MM.1S (cell line): Measurements from ENCODE around the gene SDF4.

ENCODE experiments used
- DNase-seq: peaks from one replicate; pipeline ENCODE4 v3.0.0-alpha.2; 2015
- H2AFZ ChIP-seq: fragments of 300-600 bp; sonication (generic); 2 replicates; pipeline ENCODE4 v1.6.0; 2016; ENCODE audit warnings: antibody characterized with exemption, low read length
- H3F3A ChIP-seq: fragments of 300-600 bp; sonication (generic); 2 replicates; pipeline ENCODE4 v1.6.1; 2016; ENCODE audit warnings: mild to moderate bottlenecking, antibody characterized with exemption, low read length, moderate library complexity, mixed read lengths; ENCODE audit not compliant: insufficient read depth
- H3K27ac ChIP-seq: fragments of 300-600 bp; sonication (generic); 2 replicates; pipeline ENCODE4 v1.5.1; 2016; ENCODE audit warnings: mild to moderate bottlenecking, low read length
- H3K27me3 ChIP-seq: fragments of 300-600 bp; sonication (generic); replicated peaks from 2 replicates; pipeline ENCODE4 v1.6.0; 2016; ENCODE audit warnings: low read length; ENCODE audit not compliant: insufficient read depth
- H3K36me3 ChIP-seq: fragments of 300-600 bp; sonication (generic); replicated peaks from 2 replicates; pipeline ENCODE4 v1.6.1; 2016; ENCODE audit warnings: mild to moderate bottlenecking, low read length, mixed read lengths; ENCODE audit not compliant: insufficient read depth
- H3K4me1 ChIP-seq: fragments of 300-600 bp; sonication (generic); 2 replicates; pipeline ENCODE4 v1.6.1; 2016; ENCODE audit warnings: low read length, mixed read lengths
- H3K4me2 ChIP-seq: fragments of 300-600 bp; sonication (generic); 2 replicates; pipeline ENCODE4 v1.6.0; 2016; ENCODE audit warnings: low read depth, low read length
- H3K4me3 ChIP-seq: fragments of 300-600 bp; sonication (generic); 2 replicates; pipeline ENCODE4 v1.5.1; 2016; ENCODE audit warnings: low read length, mixed read lengths
- H3K79me2 ChIP-seq: fragments of 300-600 bp; sonication (generic); 2 replicates; pipeline ENCODE4 v1.6.1; 2016; ENCODE audit warnings: mixed run types, low read length, mixed read lengths
- H3K9ac ChIP-seq: fragments of 300-600 bp; sonication (generic); 2 replicates; pipeline ENCODE4 v1.6.1; 2016; ENCODE audit warnings: low read length, mixed read lengths
- H3K9me2 ChIP-seq: fragments of 300-600 bp; sonication (generic); replicated peaks from 2 replicates; pipeline ENCODE4 v1.6.1; 2016; ENCODE audit warnings: mild to moderate bottlenecking, low read length, mixed read lengths; ENCODE audit not compliant: insufficient read depth
- H3K9me3 ChIP-seq: fragments of 300-600 bp; sonication (generic); replicated peaks from 2 replicates; pipeline ENCODE4 v1.6.1; 2016; ENCODE audit warnings: mild to moderate bottlenecking, low read length, mixed read lengths; ENCODE audit not compliant: insufficient read depth
- H4K20me1 ChIP-seq: fragments of 300-600 bp; sonication (generic); 2 replicates; pipeline ENCODE4 v1.6.1; 2016; ENCODE audit warnings: mild to moderate bottlenecking, low read length, moderate library complexity, mixed read lengths; ENCODE audit not compliant: insufficient read depth
- EZH2 ChIP-seq: fragments of 300-600 bp; sonication (generic); optimal IDR thresholded peaks from 2 replicates; pipeline ENCODE3; 2017; ENCODE audit warnings: low read depth, mild to moderate bottlenecking, antibody characterized with exemption, low read length, mixed read lengths
- EZH2phosphoT487 ChIP-seq: fragments of 300-600 bp; sonication (generic); IDR thresholded peaks from 2 replicates; pipeline ENCODE4 v1.6.1; 2018; ENCODE audit warnings: antibody characterized with exemption, low read length
- TF ChIP-seq, protein P1 (sequence below): fragments of 300-600 bp; sonication (generic); IDR thresholded peaks from 2 replicates; pipeline ENCODE4 v1.5.1; 2016; ENCODE audit warnings: antibody characterized with exemption, low read length, mixed read lengths

SDF4 gene

GRCh38 chr1:1245178-1245816 lies 13.5 kb upstream of the SDF4 start:
- no peaks in the 10 kb centered on the region for H3K4me1 ChIP-seq
- no peak overlapping the region for H3K9ac ChIP-seq
- H3K27me3 ChIP-seq, result peaks cover 42% of the 10 kb centered on the region
- no peaks in the 10 kb centered on the region for H3F3A ChIP-seq
- H3K9me3 ChIP-seq, result no peaks in the 10 kb centered on the region
- no peaks in the 10 kb centered on the region for H3K36me3 ChIP-seq
- no peak overlapping the region for H3K27ac ChIP-seq
- H3K9me2 ChIP-seq, result no peaks in the 10 kb centered on the region
- H3K4me2 ChIP-seq, result no peak overlapping the region
- no peak overlapping the region for H3K4me3 ChIP-seq
- TF ChIP-seq EZH2phosphoT487 (no peak), EZH2 (no peak)
- TF ChIP-seq, protein P1, sequence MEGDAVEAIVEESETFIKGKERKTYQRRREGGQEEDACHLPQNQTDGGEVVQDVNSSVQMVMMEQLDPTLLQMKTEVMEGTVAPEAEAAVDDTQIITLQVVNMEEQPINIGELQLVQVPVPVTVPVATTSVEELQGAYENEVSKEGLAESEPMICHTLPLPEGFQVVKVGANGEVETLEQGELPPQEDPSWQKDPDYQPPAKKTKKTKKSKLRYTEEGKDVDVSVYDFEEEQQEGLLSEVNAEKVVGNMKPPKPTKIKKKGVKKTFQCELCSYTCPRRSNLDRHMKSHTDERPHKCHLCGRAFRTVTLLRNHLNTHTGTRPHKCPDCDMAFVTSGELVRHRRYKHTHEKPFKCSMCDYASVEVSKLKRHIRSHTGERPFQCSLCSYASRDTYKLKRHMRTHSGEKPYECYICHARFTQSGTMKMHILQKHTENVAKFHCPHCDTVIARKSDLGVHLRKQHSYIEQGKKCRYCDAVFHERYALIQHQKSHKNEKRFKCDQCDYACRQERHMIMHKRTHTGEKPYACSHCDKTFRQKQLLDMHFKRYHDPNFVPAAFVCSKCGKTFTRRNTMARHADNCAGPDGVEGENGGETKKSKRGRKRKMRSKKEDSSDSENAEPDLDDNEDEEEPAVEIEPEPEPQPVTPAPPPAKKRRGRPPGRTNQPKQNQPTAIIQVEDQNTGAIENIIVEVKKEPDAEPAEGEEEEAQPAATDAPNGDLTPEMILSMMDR, result no peak
- no peaks in the 10 kb centered on the region for H3K79me2 ChIP-seq
- no peaks in the 10 kb centered on the region for H4K20me1 ChIP-seq
- DNase-seq, result no peak
- no peak overlapping the region for H2AFZ ChIP-seq

GRCh38 chr1:1244192-1244811 lies 12.5 kb upstream of the SDF4 start:
- H3K4me1 ChIP-seq, result no peaks in the 10 kb centered on the region
- no peaks in the 10 kb centered on the region for H3K79me2 ChIP-seq
- H3K27me3 ChIP-seq, result peaks cover 52% of the 10 kb centered on the region
- H2AFZ ChIP-seq, result no peak overlapping the region
- no peak for DNase-seq
- TF ChIP-seq EZH2phosphoT487 (no peak), EZH2 (no peak)
- TF ChIP-seq, protein P1, result no peak
- no peak overlapping the region for H3K9ac ChIP-seq
- H4K20me1 ChIP-seq, result no peaks in the 10 kb centered on the region
- H3K27ac ChIP-seq, result no peak overlapping the region
- H3K9me2 ChIP-seq, result no peaks in the 10 kb centered on the region
- no peak overlapping the region for H3K4me3 ChIP-seq
- no peaks in the 10 kb centered on the region for H3K9me3 ChIP-seq
- no peaks in the 10 kb centered on the region for H3F3A ChIP-seq
- no peak overlapping the region for H3K4me2 ChIP-seq
- H3K36me3 ChIP-seq, result no peaks in the 10 kb centered on the region

GRCh38 chr1:1243807-1244191 lies 12.0 kb upstream of the SDF4 start:
- TF ChIP-seq EZH2 (no peak), EZH2phosphoT487 (no peak)
- TF ChIP-seq, protein P1, result no peak
- no peak for DNase-seq
- Histone ChIP-seq H3K9me3 (no peaks in the 10 kb centered on the region), H4K20me1 (no peaks in the 10 kb centered on the region), H2AFZ (no peak overlapping the region), H3K9me2 (no peaks in the 10 kb centered on the region), H3K9ac (no peak overlapping the region), H3K36me3 (no peaks in the 10 kb centered on the region), H3K27me3 (peaks cover 57% of the 10 kb centered on the region), H3F3A (no peaks in the 10 kb centered on the region), H3K79me2 (no peaks in the 10 kb centered on the region), H3K4me3 (no peak overlapping the region), H3K4me2 (no peak overlapping the region), H3K4me1 (no peaks in the 10 kb centered on the region), H3K27ac (no peak overlapping the region)
